Kidney (tissue), 14 donors: ENCODE measurements around the gene BTD. TPM values are rescaled to one million over a fixed set of nuclear protein-coding genes. Genes with fewer than 3 reads are reported as not detected.

Source experiments
- DNase-seq, 5 donors: peaks; one replicate each; pipeline ENCODE4 v3.0.0-alpha.2; 2013 to 2020
- FAIRE-seq: peaks from 2 replicates; lab custom pipeline; 2012; peaks lifted over from hg19 to GRCh38; lab: Jason Lieb, UNC
- H3K27ac ChIP-seq, 2 donors: one replicate each; pipeline ENCODE4 v1.7.0; 2013; ENCODE audit warnings: low read depth in 2 of 2, low read length in 2 of 2, inconsistent platforms in 1 of 2
- H3K27me3 ChIP-seq: one replicate; pipeline ENCODE4 v1.7.1; 2013; ENCODE audit warnings: low read length, inconsistent platforms; ENCODE audit not compliant: control insufficient read depth, insufficient read depth
- H3K36me3 ChIP-seq, 3 donors: one replicate each; pipeline versions ENCODE4 v1.7.0 to v1.7.1; 2013; ENCODE audit warnings: low read length in 3 of 3, control low read depth in 1 of 3, inconsistent platforms in 1 of 3; ENCODE audit not compliant: insufficient read depth in 3 of 3, control insufficient read depth in 2 of 3
- H3K4me1 ChIP-seq, 3 donors: one replicate each; pipeline versions ENCODE4 v1.7.0 to v1.7.1; 2013; ENCODE audit warnings: low read length in 3 of 3, inconsistent platforms in 1 of 3, low read depth in 1 of 3; ENCODE audit not compliant: control insufficient read depth in 2 of 3, insufficient read depth in 2 of 3
- H3K4me3 ChIP-seq, 3 donors: one replicate each; pipeline versions ENCODE4 v1.7.0 to v1.8.1; 2013; ENCODE audit warnings: low read length in 3 of 3, control low read depth in 1 of 3, inconsistent platforms in 1 of 3
- H3K9ac ChIP-seq, 3 donors: one replicate each; pipeline versions ENCODE4 v1.7.0 to v1.7.1; 2013; ENCODE audit warnings: low read length in 3 of 3, control low read depth in 1 of 3, inconsistent platforms in 1 of 3
- H3K9me3 ChIP-seq, 3 donors: one replicate each; pipeline versions ENCODE4 v1.7.0 to v1.7.1; 2013; ENCODE audit warnings: low read length in 3 of 3, control low read depth in 1 of 3, inconsistent platforms in 1 of 3; ENCODE audit not compliant: control insufficient read depth in 2 of 3, insufficient read depth in 1 of 3
- CTCF ChIP-seq: IDR thresholded peaks from 3 replicates; pipeline ENCODE4 v1.5.1; 2012; ENCODE audit warnings: mild to moderate bottlenecking, moderate library complexity, borderline replicate concordance; ENCODE audit not compliant: insufficient read depth; ENCODE audit errors: extremely low read depth
- intact Hi-C: fragments of 100-400 bp; cut with DNase I; formaldehyde crosslinking; loops from one replicate; pipeline ENCODE4 v1.11.1; 2022
- polyA plus RNA-seq: library from polyadenylated mRNA; stranded (reverse); fragments of 350-450 nt; fragmentation: Illumina TruSeq; extraction: RNeasy Lipid Tissue Mini Kit (QIAGEN cat#74804); gene quantifications from one replicate; pipeline ENCODE4 v1.2.3, GENCODE V29; 2014; ENCODE audit warnings: low read depth, low replicate concordance; ENCODE audit not compliant: insufficient read depth
- total RNA-seq: library from RNA; stranded (reverse); fragmentation: NEBNext Ultra II Directional; extraction: Animal tissue kit (Norgen Biotek cat#: 25700); gene quantifications from one replicate; pipeline ENCODE4 v1.2.1, GENCODE V29; 2021
- donor health status: control.
- donor health status: control.
- donor health status: control.
- donor health status: control.
- donor health status: control.
- donor health status: DM: yes; HTN: yes; CAD: no.
- donor health status: Normal renal cell carcinoma (clear cell type).

Gene BTD
- total and polyA plus RNA-seq, 2 donors from 2014 or later = 22.7 to 37.2 TPM

DNA sequence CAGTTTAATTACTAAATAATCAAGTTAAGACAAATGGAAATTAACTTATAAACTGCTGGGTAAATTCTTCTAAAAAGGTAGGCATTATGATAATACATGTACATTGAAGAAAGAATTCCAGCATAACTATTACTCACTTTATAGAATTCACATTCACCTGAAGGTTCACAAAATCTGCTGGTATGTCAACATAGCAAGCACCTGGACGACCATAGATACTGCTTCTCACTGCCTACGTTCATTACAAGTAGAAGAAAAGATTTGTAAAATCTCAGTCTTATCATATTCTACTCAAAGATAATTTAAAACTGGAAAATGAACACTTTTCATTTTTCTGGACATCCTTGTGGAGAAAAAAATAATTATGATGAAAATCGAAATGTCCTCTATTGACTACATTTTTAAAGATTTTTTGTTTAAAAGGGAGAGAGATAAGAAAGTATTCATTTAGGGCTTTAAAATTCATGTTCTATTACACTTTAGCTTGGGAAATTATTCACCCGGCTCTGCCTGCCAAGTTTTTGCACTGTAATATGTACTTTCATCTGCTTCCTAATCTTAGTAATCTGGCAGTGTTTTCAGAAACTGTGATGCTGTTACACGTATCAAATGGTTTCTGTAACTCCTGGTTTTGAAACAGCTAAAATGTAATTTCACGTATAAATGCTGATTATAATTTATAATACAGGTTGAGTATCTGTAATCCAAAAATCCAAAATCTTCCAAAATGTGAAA lies 16.3 kb upstream of the BTD start:
- Histone ChIP-seq H3K27me3 (no peaks in the 10 kb centered on the region), H3K27ac (peak overlapping the region in 1 of 2 donors; percentile 40), H3K36me3 (peaks cover 4 to 32% (median 16%) of the 10 kb centered on the region in 3 donors), H3K4me1 (no peaks in the 10 kb centered on the region), H3K4me3 (no peak overlapping the region), H3K9me3 (no peaks in the 10 kb centered on the region), H3K9ac (no peak overlapping the region)
- DNase-seq = no peak
- TF ChIP-seq CTCF = no peak
- no peak for FAIRE-seq
- intact Hi-C loops = no loop called here

DNA sequence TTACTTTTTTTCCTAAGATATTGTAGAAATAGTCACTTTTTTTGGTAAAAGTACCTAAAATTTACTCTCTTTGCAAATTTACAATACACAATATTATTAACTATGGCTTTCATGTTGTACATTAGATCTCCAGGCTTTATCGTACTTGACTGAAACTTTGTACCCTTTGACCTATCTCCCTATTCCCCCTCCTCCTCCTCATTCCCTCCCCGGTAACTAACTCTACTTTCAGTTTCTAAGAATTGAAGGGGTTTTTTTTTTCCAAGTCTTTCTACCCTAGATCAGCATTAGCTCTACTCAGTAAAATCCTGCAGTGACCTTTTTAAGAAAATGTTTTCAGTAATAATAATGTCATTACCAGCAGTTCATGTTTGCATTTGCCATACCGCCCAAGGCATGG lies 10.3 kb upstream of the BTD start:
- no peak overlapping the region for H3K4me3 ChIP-seq
- no peak overlapping the region for H3K27ac ChIP-seq
- no peaks in the 10 kb centered on the region for H3K9me3 ChIP-seq
- intact Hi-C loops = no loop called here
- H3K27me3 ChIP-seq = no peaks in the 10 kb centered on the region
- no peaks in the 10 kb centered on the region for H3K4me1 ChIP-seq
- DNase-seq (no peak), FAIRE-seq (no peak)
- TF ChIP-seq CTCF = no peak
- peaks cover 4 to 15% (median 6%) of the 10 kb centered on the region in 3 donors for H3K36me3 ChIP-seq
- no peak overlapping the region for H3K9ac ChIP-seq

DNA sequence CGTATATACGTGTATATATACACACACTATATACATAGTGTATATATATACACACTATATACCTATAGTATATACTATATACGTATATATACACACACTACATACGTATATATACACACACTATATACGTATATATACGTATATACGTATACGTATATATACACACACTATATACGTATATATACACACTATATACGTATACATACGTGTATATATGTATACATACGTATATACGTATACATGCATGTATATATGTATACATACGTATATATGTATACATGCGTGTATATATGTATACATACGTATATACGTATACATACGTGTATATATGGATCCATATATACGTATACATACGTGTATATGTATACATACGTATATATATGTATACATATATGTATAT lies 9.6 kb upstream of the BTD start:
- H3K27ac ChIP-seq = no peak overlapping the region
- no peaks in the 10 kb centered on the region for H3K9me3 ChIP-seq
- no peaks in the 10 kb centered on the region for H3K27me3 ChIP-seq
- TF ChIP-seq CTCF = no peak
- peak; percentile 38 for FAIRE-seq
- H3K36me3 ChIP-seq = peaks cover 4 to 15% (median 5%) of the 10 kb centered on the region in 3 donors
- H3K9ac ChIP-seq = no peak overlapping the region
- no peak overlapping the region for H3K4me3 ChIP-seq
- DNase-seq = no peak
- intact Hi-C loops = no loop called here
- no peaks in the 10 kb centered on the region for H3K4me1 ChIP-seq
